Measurements from ENCODE around the gene ABCC4. TPM values are rescaled to one million over a fixed set of nuclear protein-coding genes. Genes with fewer than 3 reads are reported as not detected.

ABCC4 gene
- total RNA-seq, 2 experiments from 2014 or later = 5.7 to 6.1 TPM

DNA sequence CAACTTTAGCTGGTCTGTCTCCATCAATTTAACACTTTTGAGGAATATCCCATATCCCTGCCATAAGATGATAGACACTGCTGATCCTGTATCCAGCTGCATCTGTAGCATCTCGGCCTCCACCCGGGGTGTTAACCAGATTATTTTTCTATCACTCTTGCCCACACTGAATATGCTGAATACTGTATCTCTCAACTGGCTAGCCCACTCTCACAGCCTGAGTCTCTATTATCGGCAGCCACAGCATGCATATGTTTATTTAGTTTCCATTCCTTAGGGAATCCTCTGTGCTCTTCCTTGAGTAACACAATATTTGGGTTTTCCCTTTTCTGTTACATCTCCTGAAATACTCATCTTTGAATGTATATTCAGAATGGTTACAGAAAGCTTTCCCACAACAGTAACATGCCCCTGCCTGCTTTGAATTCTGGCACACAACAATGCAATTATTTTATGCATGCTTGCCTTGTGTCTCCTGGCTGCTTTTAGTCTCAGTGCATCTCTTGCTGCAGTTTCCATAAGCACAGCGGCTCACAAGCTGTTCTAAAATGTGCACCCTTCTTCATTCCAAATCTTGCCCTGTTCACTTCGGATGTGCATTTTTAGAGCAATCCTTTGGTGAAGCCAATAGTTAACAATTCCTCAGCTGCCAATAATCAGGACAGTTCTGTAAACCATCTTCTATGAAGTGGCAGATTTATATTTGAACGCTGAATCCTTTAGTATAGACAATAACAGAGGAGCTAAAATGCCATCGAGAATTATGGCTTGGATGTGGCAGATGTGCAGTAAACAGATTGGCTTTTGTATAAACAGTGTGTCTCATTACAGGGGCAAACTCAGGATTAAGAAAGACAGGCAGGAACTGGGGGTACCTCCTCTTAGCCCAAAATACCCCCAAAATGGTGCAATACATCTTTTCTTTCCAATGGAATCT lies 327.0 kb downstream of the ABCC4 start:
- Mint-ChIP-seq H3K36me3 (ENCODE audit: low read depth) (no peaks in the 10 kb centered on the region), H3K9me3 (ENCODE audit: insufficient read depth) (no peaks in the 10 kb centered on the region), H3K27ac (no peak overlapping the region), H3K4me3 (no peak overlapping the region), H3K4me1 (ENCODE audit: low read depth) (no peaks in the 10 kb centered on the region), H3K27me3 (ENCODE audit: low read depth) (peaks cover 18% of the 10 kb centered on the region)
- ChIA-PET CTCF (no interaction called here), POLR2A (no interaction called here)
- DNase-seq (no peak), ATAC-seq (no peak)

DNA sequence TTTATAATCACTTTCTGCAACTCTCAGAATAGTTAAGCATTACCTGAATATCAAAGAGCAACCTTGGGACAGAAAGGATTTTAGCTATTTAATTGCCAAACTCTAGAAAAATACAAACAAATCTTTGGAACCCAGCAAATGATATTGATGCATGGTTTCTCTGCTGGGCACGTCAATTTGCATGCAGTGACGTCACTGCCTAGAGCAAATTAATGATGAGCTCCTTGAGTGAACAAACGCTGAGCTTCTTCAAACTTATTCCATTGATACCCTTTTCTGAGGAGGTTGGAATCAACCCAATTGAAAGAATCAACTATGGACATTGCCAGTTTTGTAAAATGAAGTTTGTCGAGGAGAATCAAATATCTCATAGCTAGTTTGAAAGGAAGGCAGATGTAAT lies 329.0 kb downstream of the ABCC4 start:
- no peak overlapping the region for H3K27ac Mint-ChIP-seq
- ChIA-PET CTCF (interaction anchor here (0.6 to 0.8 kb wide), 3 partner anchors 42 to 432 kb away, joined by 3 read pairs; no protein-coding TSS in a partner anchor), POLR2A (interaction anchor here (0.6 kb wide), 1 partner anchor 47 kb away, joined by 3 read pairs; no protein-coding TSS in a partner anchor)
- peaks cover 27% of the 10 kb centered on the region for H3K27me3 Mint-ChIP-seq (ENCODE audit: low read depth)
- H3K4me1 Mint-ChIP-seq (ENCODE audit: low read depth) = peaks cover under 1% of the 10 kb centered on the region
- H3K4me3 Mint-ChIP-seq = no peak overlapping the region
- ATAC-seq (no peak), DNase-seq (no peak)
- H3K9me3 Mint-ChIP-seq (ENCODE audit: insufficient read depth) = no peaks in the 10 kb centered on the region
- no peaks in the 10 kb centered on the region for H3K36me3 Mint-ChIP-seq (ENCODE audit: low read depth)

Data from activated CD8-positive, alpha-beta T cell treated with anti-CD3 and anti-CD28 coated beads, Interleukin-2, amount 10 ng/mL, durations not matched to agents 7 days and 5 days (primary cell).